22Rv1 (cell line): ENCODE data around the gene SCN7A.

Experiments
- CTCF ChIP-seq: fragments of 450-650 bp; IDR thresholded peaks from 2 replicates; pipeline ENCODE4 v1.5.1; 2017; ENCODE audit warnings: mild to moderate bottlenecking
- ZFX ChIP-seq: fragments of 450-650 bp; IDR thresholded peaks from 2 replicates; pipeline ENCODE4 v1.6.1; 2017; ENCODE audit warnings: antibody characterized with exemption, borderline replicate concordance

GRCh38 chr2:166388481-166389070 is 105.5 kb downstream of the SCN7A start:
- no peak for TF ChIP-seq CTCF
- no peak for TF ChIP-seq ZFX
